Activated T-helper 2 cell treated with anti-CD3 and anti-CD28 coated beads, Interferon-gamma antibody, Interleukin-2, Interleukin-4, amounts not matched to agents 10 μg/mL and 5 μg/mL and 100 μg/mL, durations not matched to agents 14 hours and 24 hours and 36 hours (primary cell): ENCODE data around the gene FANCI. TPM values are rescaled to one million over a fixed set of nuclear protein-coding genes. Genes with fewer than 3 reads are reported as not detected.
A peak's percentile ranks its signal among the peaks of the same experiment; 100 is the strongest.

Source experiments
- DNase-seq: peaks from one replicate; pipeline ENCODE4 v3.0.0; 2021; ENCODE audit warnings: low spot score
- H3K27ac Mint-ChIP-seq: one replicate; pipeline ENCODE4 v1.8.0; 2021; ENCODE audit warnings: mixed read lengths
- H3K27me3 Mint-ChIP-seq: one replicate; pipeline ENCODE4 v1.8.0; 2021; ENCODE audit warnings: low read depth, mixed read lengths
- H3K36me3 Mint-ChIP-seq: one replicate; pipeline ENCODE4 v1.8.0; 2021; ENCODE audit warnings: low read depth, mixed read lengths
- H3K4me1 Mint-ChIP-seq: one replicate; pipeline ENCODE4 v1.8.0; 2021; ENCODE audit warnings: low read depth, mixed read lengths
- H3K4me3 Mint-ChIP-seq: one replicate; pipeline ENCODE4 v1.8.0; 2021; ENCODE audit warnings: low read depth, mild to moderate bottlenecking, moderate library complexity, mixed read lengths
- H3K9me3 Mint-ChIP-seq: one replicate; pipeline ENCODE4 v1.8.0; 2021; ENCODE audit warnings: mixed read lengths
- intact Hi-C: fragments of 100-400 bp; cut with micrococcal nuclease; formaldehyde crosslinking; loops from one replicate; pipeline ENCODE4 v1.15.1; 2023
- total RNA-seq: library from RNA; stranded (reverse); gene quantifications from 2 replicates; pipeline ENCODE4 v1.2.3, GENCODE V29; 2022

FANCI gene
- total RNA-seq, 1 donor from 2014 or later, result 176 TPM

GRCh38 chr15:89291934-89292438 is 48.2 kb downstream of the FANCI start:
- no peak overlapping the region for H3K4me3 Mint-ChIP-seq
- peaks cover 9% of the 10 kb centered on the region for H3K4me1 Mint-ChIP-seq
- no peaks in the 10 kb centered on the region for H3K9me3 Mint-ChIP-seq
- no peak overlapping the region for H3K27ac Mint-ChIP-seq
- intact Hi-C loops, result loop anchor here (5.0 kb wide), 1 partner anchor 40 kb away; the partner anchor contains the start of gene POLG
- H3K36me3 Mint-ChIP-seq, result peaks cover 88% of the 10 kb centered on the region
- no peaks in the 10 kb centered on the region for H3K27me3 Mint-ChIP-seq
- DNase-seq, result no peak

DNA sequence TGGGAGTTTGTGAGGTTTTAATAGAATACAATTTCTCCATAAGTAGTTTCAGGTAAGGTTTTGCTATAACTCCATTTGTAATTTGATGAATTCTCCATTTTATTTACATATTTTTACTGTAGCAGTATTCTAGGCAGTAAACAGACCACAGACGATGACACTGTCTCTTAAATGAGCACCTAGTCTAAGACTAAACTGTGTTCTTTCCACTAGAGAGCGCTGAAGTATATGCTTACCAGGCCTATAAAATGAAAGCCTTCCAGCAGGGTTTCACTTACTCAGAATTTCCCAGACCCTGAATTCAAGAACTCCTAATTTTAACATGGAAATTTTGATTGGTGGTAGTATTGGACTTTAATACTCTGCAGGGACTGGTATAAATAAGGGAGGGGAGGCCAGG is 49.2 kb downstream of the FANCI start:
- Mint-ChIP-seq H3K4me1 (peaks cover 11% of the 10 kb centered on the region), H3K27ac (no peak overlapping the region), H3K9me3 (peaks cover 4% of the 10 kb centered on the region), H3K36me3 (peaks cover 90% of the 10 kb centered on the region), H3K27me3 (no peaks in the 10 kb centered on the region), H3K4me3 (no peak overlapping the region)
- intact Hi-C loops, result loop anchor here (5.0 kb wide), 1 partner anchor 39 kb away; the partner anchor contains the start of gene POLG
- no peak for DNase-seq

DNA sequence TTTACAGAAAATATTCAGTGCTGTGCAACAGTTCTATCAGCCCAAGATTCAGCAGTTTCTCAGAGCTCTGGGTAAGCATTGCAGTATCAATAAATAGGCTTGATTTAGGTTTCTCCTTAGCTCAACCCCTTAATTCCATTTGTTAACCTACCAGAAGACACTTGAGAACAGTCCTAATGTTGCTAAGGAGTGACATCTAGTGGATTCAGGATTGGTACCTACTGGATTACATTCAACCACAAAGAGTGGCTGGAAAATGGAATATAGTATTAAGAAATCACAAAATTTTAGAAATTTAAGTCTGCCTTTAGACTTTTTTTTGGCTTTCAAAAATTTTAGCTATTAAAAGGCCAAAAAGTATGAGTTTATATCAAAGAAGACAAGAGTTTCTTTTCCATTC is 56.1 kb downstream of the FANCI start:
- DNase-seq, result no peak
- Mint-ChIP-seq H3K4me1 (peaks cover 40% of the 10 kb centered on the region), H3K4me3 (no peak overlapping the region), H3K27ac (peak overlapping the region; percentile 84), H3K36me3 (peaks cover 92% of the 10 kb centered on the region), H3K27me3 (no peaks in the 10 kb centered on the region), H3K9me3 (peaks cover 10% of the 10 kb centered on the region)
- intact Hi-C loops, result loop anchor here (5.0 kb wide), 2 partner anchors 53 to 93 kb away; no protein-coding TSS in a partner anchor

- Mint-ChIP-seq H3K27ac (peak overlapping the region; percentile 81), H3K4me3 (no peak overlapping the region), H3K4me1 (peaks cover 44% of the 10 kb centered on the region), H3K27me3 (no peaks in the 10 kb centered on the region), H3K9me3 (peaks cover 10% of the 10 kb centered on the region), H3K36me3 (peaks cover 89% of the 10 kb centered on the region)
- intact Hi-C loops, result loop anchor here (5.0 kb wide), 1 partner anchor 54 kb away; no protein-coding TSS in a partner anchor
- DNase-seq, result no peak
Observed at GRCh38 chr15:89301304-89302089, 57.7 kb downstream of the FANCI start.

DNA sequence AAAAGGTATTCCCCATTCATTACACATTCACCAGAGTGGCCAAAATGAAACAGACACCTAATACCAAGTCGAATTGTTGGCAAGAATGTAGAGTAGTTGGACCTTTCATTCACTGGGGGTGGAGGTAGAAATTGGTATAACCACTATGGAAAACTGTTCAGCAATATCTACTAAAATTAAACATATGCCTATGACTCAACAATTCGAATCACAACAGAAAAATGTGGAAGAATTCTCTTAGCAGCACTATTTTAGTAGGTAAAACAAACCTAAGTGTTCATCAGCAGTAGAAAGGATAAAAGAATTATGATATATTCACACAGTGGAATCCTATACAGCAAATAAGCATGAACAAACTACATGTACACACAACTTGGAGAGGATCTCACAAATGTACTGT is 60.2 kb downstream of the FANCI start:
- Mint-ChIP-seq H3K36me3 (peaks cover 92% of the 10 kb centered on the region), H3K9me3 (no peaks in the 10 kb centered on the region), H3K27me3 (no peaks in the 10 kb centered on the region), H3K27ac (peak overlapping the region; percentile 3), H3K4me1 (peaks cover 38% of the 10 kb centered on the region), H3K4me3 (no peak overlapping the region)
- intact Hi-C loops, result loop anchor here (5.0 kb wide), 1 partner anchor 57 kb away; no protein-coding TSS in a partner anchor
- no peak for DNase-seq

GRCh38 chr15:89305395-89305794 is 61.6 kb downstream of the FANCI start:
- H3K9me3 Mint-ChIP-seq, result no peaks in the 10 kb centered on the region

DNA sequence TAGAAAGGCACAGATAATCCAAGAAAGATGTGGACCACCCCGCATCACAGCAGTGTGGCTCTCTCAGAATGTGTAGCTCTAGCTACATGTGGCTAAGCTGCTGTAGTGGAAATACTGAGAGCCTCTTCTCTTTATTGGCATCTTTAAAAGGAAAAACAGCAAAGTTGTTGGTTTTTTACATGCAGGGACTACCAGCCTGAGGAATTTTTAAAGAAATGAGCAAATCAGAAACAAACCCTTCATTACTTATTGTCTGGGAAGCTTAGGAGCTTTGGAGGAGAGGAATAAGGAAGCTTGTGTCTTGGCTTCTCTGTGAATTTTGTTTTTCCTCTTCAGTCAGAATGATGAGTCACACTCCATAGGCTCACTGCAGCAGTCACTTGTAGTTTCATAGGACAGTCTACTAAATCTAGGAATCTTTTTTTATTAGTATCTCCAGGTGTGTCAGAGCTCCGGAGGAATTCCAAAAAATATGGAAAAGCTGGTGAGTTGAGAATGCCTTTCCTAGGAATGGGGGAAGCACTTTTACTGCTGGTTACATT is 63.3 kb downstream of the FANCI start:
- Mint-ChIP-seq H3K9me3 (no peaks in the 10 kb centered on the region), H3K27ac (no peak overlapping the region), H3K27me3 (no peaks in the 10 kb centered on the region), H3K36me3 (peaks cover 87% of the 10 kb centered on the region), H3K4me1 (peaks cover 15% of the 10 kb centered on the region), H3K4me3 (no peak overlapping the region)
- intact Hi-C loops, result loop anchor here (5.0 kb wide), 1 partner anchor 35 kb away; no protein-coding TSS in a partner anchor
- no peak for DNase-seq

More at GRCh38 chr15:89305395-89305794, 61.6 kb downstream of the FANCI start:
- Mint-ChIP-seq H3K4me1 (peaks cover 29% of the 10 kb centered on the region), H3K36me3 (peaks cover 90% of the 10 kb centered on the region), H3K4me3 (no peak overlapping the region), H3K27ac (peak overlapping the region; percentile 1), H3K27me3 (no peaks in the 10 kb centered on the region)
- no peak for DNase-seq
- intact Hi-C loops, result loop anchor here (5.0 kb wide), 1 partner anchor 33 kb away; no protein-coding TSS in a partner anchor

GRCh38 chr15:89307791-89308190 is 64.0 kb downstream of the FANCI start:
- Mint-ChIP-seq H3K27ac (peak overlapping the region; percentile 50), H3K4me1 (peaks cover 14% of the 10 kb centered on the region), H3K27me3 (no peaks in the 10 kb centered on the region), H3K9me3 (no peaks in the 10 kb centered on the region), H3K36me3 (peaks cover 89% of the 10 kb centered on the region), H3K4me3 (no peak overlapping the region)
- intact Hi-C loops, result loop anchor here (5.0 kb wide), 1 partner anchor 35 kb away; no protein-coding TSS in a partner anchor
- no peak for DNase-seq

DNA sequence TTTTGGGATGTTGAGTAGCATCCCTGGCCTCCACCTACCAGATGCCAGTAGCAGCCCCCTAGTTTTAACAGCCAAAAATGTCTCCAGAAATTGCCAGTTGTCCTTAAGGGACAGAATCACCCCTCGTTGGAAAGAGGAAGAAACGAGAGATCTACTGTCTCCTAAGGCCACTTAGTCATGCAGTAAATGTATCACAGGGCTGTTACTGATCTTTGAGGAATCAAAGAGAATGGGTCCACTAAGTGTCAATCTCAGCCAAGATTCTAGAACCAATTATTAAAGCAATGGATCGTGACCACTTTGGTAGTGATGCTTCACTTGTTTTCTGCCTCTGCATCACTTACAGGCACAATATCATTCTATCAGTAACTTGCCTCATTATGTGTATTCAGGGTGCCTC is 64.5 kb downstream of the FANCI start:
- no peak overlapping the region for H3K4me3 Mint-ChIP-seq
- H3K36me3 Mint-ChIP-seq, result peaks cover 89% of the 10 kb centered on the region
- no peaks in the 10 kb centered on the region for H3K9me3 Mint-ChIP-seq
- intact Hi-C loops, result loop anchor here (5.0 kb wide), 1 partner anchor 36 kb away; no protein-coding TSS in a partner anchor
- no peak for DNase-seq
- peak overlapping the region; percentile 50 for H3K27ac Mint-ChIP-seq
- no peaks in the 10 kb centered on the region for H3K27me3 Mint-ChIP-seq
- peaks cover 14% of the 10 kb centered on the region for H3K4me1 Mint-ChIP-seq

GRCh38 chr15:89309993-89310392 is 66.2 kb downstream of the FANCI start:
- intact Hi-C loops, result loop anchor here (5.0 kb wide), 1 partner anchor 38 kb away; no protein-coding TSS in a partner anchor
- no peak for DNase-seq
- no peaks in the 10 kb centered on the region for H3K9me3 Mint-ChIP-seq
- H3K27ac Mint-ChIP-seq, result peak overlapping the region; percentile 35
- peaks cover 19% of the 10 kb centered on the region for H3K4me1 Mint-ChIP-seq
- H3K36me3 Mint-ChIP-seq, result peaks cover 87% of the 10 kb centered on the region
- H3K27me3 Mint-ChIP-seq, result no peaks in the 10 kb centered on the region
- H3K4me3 Mint-ChIP-seq, result no peak overlapping the region

DNA sequence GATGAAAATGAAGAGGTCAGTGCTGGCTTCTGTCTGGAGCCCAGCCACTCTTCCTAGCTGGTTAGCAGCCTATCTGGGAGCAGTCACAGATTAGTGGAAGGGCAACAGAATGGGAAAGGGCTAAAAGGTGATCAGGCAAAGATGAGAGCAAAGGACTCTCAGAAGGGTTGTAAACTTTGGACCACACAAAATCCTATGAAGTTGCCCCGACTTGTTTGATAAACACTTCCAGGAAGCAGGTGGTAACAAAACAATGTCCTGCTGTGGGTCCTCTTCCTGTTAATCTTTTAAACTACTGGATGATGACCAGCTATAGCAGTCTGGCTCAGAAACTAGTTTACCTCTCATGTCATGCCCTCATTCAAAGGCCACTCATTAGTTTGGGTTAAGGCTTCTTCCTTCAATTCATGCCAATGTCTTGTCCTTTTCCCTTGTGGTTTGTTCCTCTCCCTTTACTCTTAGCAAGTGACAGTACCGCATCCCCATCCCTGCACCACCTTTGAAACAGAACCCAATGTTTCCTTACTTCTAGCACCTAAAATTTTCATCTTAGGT is 71.7 kb downstream of the FANCI start:
- Mint-ChIP-seq H3K36me3 (peaks cover 84% of the 10 kb centered on the region), H3K4me1 (peaks cover 28% of the 10 kb centered on the region), H3K4me3 (no peak overlapping the region), H3K27ac (peak overlapping the region; percentile 65), H3K9me3 (no peaks in the 10 kb centered on the region), H3K27me3 (no peaks in the 10 kb centered on the region)
- DNase-seq, result no peak
- intact Hi-C loops, result no loop called here

DNA sequence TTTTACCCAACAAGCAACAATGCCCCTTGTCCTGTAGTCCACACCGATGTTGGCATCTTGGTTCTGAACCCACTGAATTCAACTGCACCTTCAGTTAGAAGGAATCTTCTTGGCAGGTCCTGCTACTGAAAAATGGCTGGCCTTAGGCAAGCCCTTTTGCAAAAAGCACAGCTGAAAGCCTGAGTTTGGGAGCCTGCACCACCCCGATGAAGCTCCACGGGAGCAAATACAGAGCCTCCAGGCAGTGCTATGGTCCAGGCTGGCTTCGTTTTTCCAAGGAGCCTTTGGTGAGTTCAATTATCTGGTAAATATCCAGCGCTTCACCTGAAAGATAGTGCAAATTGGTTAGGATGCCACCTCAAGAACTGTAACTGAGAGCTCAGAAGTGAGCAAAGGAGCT is 72.7 kb downstream of the FANCI start:
- no peak for DNase-seq
- Mint-ChIP-seq H3K36me3 (peaks cover 83% of the 10 kb centered on the region), H3K27ac (peak overlapping the region; percentile 43), H3K4me1 (peaks cover 26% of the 10 kb centered on the region), H3K27me3 (no peaks in the 10 kb centered on the region), H3K9me3 (no peaks in the 10 kb centered on the region), H3K4me3 (no peak overlapping the region)
- intact Hi-C loops, result no loop called here
